CD4-positive, alpha-beta T cell treated with Interleukin-4 for 1 hour (primary cell): ENCODE measurements around the gene LRRC53.

Experiments
- DNase-seq, 2 donors: peaks; one replicate each; pipeline ENCODE4 v3.0.0-alpha.2; 2020 to 2022

Gene LRRC53, protein sequence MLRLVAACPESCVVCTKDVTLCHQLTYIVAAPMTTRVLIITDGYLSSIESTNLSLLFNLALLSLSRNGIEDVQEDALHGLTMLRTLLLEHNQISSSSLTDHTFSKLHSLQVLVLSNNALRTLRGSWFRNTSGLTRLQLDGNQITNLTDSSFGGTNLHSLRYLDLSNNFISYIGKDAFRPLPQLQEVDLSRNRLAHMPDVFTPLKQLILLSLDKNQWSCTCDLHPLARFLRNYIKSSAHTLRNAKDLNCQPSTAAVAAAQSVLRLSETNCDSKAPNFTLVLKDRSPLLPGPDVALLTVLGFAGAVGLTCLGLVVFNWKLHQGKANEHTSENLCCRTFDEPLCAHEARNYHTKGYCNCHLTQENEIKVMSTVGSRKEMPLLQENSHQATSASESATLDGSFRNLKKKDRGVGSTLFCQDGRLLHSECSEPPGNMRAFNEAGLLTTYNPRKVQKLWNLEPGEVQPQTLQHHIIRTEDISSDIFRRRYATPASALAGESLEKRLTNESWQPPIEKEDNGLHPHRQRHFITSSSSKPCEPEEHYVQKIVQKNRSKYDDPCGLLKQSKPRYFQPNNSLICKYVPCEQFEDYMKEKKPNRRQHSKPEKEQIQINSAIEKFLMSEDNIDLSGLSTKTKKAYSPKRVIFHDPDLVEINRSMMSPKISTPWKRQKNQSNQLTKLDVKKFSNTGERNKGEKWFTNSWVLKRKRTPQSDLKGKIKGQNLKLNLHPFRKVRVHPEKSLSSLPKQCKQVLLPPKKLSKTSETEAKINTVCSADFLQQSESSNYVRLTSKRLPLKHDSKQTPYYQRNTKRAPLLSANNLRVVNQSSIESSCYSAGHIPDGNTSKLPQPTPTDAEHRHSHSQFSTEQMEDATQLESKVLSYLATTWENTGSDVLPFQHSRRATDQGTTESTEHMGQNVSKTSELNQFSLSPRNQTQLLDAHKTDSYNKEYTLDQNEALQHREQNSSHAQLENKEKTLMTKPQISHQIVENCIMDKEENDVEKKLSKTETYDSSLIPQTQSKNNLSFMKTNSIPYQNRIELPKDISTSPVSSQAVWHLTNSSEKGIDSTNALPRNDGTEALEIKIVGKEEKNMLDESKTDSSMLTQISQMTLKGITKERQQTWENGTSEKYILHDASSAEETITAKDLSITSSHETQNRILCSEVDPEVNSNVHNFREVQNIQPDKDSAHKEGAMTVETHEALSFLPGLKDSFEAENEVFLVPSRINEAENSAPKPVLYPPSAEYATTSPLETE

DNA sequence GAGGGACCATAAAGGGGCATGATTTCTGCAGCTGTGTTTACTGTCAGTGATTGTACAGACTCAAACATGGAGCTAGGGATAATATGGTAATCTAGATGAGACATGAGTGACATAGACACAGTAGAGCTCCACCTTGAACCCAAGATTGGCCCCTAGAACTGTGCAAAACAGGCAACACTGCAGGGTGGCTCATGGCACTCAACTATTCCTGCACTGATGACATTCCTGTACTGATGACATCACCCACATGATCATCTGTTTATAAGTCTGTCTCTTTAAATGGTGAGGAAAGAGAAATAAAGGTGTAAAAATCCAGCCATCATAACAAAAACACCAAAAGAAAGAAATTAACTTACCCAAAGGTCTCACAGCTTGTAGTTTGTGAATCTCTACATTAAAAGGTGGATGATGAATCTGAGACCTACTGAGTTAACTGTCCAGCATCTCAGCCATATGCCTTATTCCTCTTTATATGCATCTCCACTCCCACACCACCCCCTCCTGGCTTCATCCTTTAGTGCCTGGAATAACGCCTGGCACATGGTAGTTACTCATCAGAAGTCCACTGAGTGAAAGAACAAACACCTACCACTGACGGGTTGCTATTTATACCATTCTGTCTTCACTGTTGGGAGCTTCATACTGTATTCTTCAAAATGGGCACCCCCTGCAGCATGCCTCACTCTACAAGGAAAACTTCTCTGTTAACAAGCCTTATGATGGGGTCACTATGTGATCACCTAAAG is at the start of gene LRRC53:
LRRC53 (minus strand) TSS at position 442 of the 746 bp plus-strand sequence. CDS start 29,262 bp downstream, outside the sequence.
- DNase-seq: no peak

DNA sequence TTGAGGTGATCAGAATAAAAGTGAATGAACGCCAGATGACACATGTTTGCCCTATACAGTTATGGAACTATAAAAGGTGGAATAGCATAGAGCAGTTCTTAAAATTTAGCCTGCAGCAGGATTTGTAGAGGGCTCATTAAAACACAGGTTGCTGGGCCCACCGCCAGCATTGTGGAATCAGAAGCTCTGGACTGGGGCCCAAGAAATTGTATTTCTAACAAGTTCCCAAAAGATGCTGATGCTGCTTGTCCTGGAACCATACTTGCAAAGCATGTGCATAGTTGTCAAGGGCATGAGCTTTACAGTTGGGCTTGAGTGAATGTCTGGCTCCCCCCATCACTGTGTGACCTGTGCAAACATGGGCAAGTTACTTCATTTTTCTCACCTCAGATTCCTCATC is 37.5 kb upstream of the LRRC53 start:
- DNase-seq: no peak

DNA sequence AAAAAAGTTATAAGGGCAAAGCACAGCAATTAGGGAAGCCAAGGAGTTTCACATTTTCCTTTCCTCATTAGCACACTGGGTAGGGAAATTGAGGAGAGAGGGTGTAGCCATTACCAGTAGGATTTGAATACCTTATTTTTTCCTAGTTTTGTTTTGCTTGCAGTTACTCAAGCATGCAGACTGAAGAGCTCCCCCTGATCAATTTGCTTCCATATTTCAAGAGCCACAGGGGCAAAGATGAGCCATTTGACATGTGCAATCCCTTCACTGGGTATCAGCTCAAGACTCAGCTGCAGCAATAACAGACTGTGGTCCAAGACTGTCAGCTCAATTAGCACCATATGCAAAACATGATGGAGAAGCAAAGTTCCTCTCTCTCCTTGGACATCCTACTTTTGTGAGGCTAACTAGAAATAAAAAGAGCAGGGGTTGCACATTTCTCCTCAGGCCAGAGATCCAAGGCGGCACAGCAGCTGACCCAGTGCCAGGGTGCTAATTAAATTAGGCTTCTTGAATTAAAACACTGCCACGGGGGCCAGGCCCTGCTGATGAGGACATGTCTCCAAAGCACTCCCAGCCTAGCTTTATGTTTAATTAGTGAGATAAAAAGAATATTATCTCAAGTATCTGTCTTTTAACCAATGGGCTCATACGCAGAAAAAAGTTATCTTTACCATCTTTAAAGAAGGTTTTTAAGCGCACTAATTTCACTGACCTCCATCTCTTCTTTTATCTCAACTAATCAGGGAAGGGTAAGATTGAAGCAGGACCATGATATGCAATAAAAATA is 36.7 kb upstream of the LRRC53 start:
- DNase-seq: no peak

DNA sequence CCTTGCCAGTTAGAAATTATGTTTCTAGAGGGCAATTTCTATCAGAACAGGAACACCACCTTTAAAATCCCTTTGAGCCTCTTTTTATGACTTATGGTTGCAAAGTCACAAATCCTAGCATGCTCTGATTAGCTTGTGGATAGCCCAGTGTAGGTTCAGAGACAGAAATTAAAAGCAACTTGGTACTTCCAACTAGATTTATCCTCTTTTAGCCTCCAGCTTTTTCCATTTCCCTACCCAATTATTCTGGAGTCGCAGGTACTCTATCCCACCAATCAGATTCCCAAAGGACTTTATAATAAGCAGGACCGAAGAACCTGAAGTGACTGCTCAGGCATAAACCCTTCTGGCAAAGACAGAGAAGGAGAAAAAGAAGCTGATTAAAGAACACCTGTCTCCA is 33.4 kb upstream of the LRRC53 start:
- DNase-seq: no peak

DNA sequence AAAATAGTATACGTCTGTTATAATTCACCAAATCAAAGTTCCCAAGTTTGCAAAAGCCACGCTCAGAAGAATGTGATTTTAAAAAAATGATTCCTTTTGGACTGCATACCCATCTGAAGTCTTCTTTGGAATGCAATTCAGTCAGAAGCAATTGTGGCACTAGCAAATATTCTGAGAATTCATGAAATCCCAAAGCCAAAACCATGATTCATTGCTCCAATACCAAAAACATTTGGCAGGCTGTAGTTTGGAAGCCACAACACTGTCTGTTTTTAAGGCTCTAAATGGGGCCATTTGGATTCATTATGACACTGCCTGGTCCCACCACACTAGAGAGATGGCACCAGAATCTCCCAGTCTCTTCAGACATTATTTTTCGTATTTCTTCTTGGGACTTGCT is 21.8 kb upstream of the LRRC53 start:
- no peak for DNase-seq

DNA sequence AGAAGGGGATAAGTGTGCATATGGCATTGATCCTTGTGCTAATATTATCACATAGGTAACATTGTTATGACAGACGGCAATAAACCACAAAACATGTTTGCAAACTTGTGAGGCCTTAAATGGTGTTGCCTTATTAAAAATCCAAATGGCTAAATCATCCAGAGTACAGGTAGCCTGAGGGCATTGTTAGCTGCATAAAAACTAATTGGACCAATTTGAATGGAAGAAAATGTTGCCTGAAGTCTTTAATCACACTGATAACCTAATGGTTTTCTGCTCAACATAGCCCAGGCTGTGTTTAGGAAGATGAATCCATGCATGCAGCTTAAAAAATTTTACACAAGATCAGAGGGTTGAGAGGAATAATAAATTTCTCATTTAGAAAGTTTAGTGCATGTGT is 19.4 kb upstream of the LRRC53 start:
- DNase-seq: no peak

DNA sequence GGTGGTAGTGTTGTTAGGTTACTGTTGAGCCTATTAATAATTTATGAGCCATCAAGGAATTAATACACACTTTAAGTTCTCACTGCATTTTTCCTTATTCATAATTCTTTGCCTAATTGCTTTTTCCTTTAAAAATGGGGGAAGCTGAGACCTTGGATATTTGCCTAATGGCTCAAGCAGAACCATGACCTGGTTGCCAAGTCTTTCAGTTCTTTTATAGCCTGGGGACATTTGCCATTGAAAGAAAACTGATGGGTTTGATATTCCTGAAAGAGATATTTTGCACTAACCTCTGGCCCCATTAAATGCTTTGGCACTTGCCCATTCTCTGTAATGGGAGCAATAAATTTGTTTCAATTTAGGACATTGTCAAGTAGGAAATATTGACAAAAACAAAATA is 18.5 kb upstream of the LRRC53 start:
- no peak for DNase-seq

DNA sequence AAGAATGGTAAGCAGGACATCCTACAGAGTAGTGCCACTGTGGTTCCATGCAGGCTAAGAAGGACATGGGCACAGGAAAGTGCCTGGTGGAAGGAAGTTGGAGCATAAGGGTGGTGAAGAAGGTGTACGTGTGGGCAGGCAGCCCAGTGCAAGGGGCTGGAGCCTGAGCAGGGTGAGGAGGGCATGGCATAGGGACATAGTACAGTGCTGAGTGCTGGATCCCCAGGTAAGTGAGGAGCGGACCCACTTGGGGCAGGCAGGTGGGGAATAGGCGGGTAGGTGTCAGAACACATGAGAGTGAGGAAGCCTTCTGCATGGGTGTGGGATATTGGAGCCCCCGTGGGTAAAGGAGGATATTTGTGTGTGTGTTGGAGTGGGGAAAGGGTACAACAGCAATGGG is 15.7 kb upstream of the LRRC53 start:
- DNase-seq: no peak

DNA sequence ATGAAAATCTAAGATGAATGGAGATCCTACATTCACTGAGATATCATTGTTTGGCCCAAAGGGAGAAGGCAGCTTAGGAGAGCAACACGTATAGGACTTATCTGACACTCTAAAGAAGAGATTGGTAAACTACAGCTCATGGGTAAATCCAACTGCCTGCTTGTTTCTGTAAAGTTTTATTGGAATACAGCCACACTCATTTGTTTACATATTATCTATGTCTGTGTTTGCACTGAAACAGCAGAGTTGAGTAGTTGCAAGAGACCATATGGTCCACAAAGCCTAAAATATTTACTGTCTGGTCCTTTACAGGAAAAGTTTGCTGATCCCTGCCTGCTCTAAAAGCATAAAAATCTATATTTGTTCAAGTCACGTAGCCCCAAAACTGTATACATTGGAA is 14.3 kb upstream of the LRRC53 start:
- no peak for DNase-seq

DNA sequence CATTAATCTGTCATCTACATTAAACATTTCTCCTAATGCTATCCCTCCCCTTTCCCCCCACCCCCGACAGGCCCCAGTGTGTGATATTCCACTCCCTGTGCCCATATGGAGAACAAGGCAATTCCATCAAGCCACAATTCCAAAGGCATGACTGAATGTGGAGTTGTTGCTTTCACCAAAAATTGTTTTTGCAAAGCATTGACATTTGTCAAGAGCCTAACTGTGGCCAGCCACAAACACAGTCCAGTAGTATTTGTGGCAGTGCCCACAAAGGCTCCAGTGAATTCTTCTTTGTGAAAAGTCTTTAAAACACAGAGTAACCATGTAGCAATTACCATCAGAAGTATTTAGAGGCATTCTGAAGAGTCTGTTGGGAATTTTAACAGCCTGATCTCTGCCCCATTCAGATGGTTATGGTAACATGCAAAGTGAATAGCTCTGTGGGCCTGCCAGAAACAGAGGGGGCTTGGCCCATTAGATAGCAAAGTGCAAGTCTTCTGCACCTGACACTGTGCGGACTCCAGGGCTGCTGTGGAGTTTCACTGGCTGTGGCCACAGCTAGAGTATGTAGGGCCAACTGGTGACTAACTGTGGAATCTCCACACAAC is 11.6 kb upstream of the LRRC53 start:
- no peak for DNase-seq

DNA sequence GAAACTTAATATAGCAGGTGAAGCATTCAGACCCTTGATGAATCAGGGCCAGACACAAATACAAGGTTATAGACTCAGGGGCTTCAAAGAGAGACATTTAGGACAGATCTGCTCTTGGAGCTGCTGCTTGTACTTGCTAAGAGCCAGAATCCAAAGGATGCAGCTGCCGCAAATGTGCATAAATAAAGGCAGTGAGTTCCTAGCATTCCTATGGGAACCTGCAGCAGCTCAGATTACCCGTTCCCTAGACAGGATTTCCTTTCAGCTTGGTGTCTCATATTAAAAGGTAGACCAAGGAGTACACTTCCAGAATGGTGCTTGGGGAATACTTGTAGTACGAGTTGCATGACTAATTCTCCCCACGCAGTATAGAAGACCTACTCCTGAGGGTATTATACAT is 9.7 kb upstream of the LRRC53 start:
- DNase-seq: no peak

DNA sequence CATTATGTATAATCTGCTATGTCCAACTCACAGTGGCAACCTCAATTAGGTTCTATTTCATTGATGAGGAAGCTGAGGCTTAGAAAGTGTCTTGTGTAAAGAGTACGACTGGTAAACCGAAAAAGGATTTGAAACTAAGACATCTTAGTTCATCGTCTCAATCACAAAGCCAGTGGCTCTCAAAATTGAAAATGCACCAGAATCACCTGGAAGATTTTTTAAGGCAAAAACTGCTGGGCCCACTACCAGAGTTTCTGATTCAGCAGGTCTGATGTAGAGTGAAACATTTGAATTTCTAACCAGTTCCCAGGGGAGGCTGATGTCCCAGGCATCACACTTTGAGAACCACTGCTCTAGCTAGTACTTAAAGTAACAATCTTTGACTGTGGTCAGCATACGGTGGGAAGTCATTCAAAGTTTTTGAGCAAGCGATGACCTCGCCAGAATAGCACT is 5.2 kb upstream of the LRRC53 start:
- no peak for DNase-seq

DNA sequence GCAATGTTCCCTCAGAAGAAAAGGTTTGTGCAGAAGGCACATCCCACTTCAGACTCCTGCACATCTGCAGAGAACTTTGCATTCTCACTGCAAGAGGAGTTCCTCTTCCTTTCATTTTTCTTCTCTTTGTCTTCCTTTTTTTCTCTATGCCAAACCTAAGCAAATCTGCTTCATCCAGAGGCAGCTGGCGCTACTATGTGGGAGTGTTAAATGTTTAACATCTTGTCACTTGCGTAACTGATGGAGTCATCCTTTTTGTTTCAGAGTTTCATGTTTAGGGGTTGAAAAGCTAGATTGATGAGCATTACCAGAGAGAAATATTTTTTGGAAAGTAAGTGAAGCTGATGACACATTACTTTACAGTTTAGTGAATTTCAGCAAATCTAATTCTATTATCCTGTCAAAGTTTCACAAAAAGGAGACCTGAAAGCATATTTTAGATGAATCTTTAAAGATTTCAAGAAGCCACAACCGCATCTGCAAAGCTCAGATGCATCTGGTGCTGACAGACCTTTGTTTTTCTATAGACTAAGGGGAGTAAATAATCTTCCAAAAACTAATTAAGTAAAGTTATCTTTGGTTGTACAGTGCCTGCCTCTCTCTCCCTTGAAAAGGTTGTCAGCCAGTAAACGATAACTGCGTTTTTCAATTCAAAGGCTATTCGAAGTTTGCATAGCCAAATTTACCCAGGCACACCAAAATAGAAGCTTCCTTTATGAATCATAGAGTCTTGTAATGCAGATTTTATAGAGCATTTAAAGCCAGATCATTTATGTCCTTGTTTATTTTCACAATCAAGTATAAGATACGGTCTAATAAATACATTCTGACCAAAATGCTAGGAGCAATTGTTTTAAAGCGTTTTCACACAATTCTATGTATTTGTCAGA is 1.2 kb upstream of the LRRC53 start:
- no peak for DNase-seq

DNA sequence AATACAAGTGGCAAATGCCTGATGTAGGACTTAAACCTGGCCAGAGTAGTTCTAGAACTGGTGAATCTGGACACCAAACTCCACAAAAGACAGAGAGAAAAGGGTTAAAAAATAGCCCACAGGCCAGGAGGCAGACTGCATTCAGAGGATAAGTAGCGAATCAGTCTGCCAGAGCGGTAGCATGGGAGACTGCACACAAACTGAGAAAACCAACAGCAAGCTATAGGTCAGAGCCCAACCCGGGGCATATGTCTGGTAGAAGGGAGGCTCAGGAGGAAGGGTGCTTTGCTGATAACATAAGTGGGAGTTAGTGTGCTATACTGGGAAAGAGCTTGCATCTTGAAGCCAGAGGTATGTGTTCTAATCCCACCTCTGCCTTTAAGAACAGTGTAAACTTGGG is 4.0 kb downstream of the LRRC53 start:
- no peak for DNase-seq

DNA sequence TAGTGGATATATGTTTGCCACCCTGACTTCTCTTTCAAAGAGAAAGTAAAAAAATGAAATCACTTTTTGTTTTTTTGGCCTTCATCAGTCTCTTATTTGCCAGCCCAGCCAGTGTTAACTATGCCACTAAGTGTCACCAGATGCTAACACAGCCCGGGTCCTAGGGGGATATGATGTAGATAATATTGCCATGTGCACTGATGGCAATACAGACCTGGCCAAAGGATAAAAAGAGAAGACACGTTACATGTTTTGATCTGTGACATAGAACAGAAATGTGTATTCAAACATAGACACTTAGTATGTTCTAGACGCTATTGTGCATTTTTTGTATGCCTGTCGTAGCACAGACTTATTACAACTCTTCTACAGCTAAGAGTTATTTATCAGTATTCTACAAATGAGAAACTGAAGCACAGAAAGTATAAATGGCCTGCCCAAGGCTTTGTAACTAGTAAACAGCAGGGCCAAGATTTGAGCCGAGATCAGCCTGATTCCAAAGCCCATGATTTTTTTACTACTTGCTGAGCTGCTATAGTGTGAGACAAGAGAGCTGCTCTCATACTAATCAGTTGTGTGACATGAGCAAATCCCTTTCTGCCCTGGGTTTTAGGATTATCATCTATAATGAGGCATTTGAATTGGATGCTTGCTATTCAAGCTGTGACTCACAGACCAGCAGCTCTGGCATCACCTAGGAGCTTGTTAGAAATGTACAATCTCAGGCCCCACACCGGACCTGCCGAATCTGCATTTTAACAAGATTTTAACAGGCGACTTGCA is 6.3 kb downstream of the LRRC53 start:
- no peak for DNase-seq

DNA sequence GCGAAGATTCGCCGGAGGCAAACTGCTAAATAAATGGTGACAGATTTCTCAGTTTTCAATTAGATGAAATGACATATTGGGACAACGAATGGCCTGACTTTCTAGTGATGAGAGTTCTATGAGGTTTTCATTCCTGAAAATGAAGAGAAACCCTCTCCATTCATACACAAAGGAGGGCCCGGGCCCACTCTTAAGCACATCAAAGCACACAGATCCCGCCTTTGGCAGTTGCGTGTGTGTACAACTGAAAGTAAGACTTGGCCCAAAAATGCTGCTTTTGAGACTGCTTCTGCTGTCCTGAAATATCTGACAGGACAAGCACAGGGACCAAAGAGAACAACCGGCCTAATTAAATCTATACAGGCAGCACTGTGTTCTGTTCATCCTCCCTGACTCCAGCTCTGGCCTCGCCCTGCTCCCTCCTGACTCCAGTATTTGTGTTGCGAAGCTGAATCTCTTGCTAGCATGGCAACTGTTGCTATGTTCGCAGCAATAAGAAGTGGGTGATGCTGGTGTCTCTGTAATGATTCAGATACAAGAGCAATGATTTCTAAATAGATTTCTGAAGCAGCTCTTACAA is 7.4 kb downstream of the LRRC53 start:
- no peak for DNase-seq

DNA sequence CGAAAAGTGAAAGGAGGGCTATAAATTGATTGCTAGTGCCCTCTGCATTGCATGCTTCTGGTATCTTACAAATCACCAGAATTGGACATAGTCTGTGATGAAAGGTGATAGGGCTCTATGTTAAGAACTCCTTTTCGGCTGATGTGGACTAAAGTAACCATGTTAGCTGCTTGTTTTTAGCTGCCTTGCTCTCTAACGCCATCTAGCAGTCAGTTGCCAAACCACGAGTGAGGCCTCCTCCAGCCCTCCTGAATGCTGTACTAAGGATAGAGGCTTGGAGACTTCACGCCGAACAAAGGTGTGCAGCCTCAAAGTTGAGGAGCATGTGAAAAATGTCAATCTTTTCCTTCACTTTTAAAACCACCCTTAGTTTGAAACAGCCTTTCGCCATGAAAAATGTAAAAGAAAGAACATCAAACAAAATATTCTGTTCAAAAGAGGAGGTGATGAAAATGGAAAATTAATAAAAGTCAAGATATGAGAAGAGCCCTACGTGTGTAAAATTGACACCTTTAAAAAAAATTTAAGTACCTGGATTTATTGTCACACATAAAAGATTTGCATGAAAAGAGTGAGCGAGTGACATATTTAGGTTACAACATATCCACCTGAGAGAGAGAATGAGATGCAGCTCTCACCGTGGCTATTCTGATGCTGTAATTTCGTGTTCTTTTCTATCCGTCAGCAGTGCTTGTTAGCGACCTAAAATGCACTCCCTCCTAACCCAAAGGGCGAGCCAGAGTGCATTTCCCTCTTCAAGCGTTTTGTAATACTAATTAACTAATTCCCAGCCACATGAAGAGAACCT is 8.1 kb downstream of the LRRC53 start:
- peak in 1 of 2 donors; percentile 36 for DNase-seq

DNA sequence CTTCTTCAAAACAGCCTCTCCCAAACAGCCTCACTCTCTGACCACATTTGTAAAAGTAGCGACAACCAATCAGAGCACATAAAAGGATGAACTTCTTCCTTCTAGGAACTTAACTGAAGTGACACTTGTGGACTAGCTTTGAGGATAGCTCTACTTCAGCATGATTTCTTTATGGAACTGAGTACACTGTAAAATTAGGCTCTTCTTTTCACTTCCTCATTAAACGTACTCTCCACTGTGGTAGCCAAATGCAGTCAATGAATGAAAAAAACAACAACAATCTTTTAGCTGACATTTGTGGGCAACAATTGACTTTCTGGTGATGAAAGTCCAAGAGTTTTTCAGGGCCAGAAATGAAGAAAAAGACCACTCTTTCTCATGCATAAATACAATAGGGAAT is 9.6 kb downstream of the LRRC53 start:
- no peak for DNase-seq
